ENCODE measurements around the gene NR4A2. TPM values are rescaled to one million over a fixed set of nuclear protein-coding genes. Genes with fewer than 3 reads are reported as not detected.

Gene NR4A2
- polyA plus RNA-seq, 1 experiment = 0.93 TPM

DNA sequence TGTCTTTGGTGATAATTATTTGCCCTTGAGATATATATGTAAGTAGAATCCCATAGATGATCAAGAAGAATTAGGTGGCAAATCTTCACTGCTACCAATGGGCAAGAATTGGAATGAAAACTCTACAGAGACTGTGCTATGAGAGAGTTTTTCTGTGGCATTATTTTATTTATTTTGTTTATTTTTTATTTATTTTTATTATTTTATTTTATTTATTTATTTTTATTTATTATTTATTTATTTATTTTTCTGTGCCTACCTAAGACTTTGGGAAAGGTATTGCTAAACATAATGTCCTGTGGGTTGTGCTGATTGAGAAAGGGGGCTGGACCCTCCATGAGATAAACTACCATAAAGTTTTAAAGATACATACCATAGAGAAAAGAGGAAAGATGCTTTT lies 16.6 kb upstream of the NR4A2 start:
- TF ChIP-seq, protein P1, sequence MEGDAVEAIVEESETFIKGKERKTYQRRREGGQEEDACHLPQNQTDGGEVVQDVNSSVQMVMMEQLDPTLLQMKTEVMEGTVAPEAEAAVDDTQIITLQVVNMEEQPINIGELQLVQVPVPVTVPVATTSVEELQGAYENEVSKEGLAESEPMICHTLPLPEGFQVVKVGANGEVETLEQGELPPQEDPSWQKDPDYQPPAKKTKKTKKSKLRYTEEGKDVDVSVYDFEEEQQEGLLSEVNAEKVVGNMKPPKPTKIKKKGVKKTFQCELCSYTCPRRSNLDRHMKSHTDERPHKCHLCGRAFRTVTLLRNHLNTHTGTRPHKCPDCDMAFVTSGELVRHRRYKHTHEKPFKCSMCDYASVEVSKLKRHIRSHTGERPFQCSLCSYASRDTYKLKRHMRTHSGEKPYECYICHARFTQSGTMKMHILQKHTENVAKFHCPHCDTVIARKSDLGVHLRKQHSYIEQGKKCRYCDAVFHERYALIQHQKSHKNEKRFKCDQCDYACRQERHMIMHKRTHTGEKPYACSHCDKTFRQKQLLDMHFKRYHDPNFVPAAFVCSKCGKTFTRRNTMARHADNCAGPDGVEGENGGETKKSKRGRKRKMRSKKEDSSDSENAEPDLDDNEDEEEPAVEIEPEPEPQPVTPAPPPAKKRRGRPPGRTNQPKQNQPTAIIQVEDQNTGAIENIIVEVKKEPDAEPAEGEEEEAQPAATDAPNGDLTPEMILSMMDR (IDR thresholded peaks at IDR 0.05; ENCODE audit: low read depth, low read length) = no peak
- Histone ChIP-seq H3K4me3 (ENCODE audit: low read depth, low read length) (no peak overlapping the region), H3K27ac (ENCODE audit: low read depth, low read length) (no peak overlapping the region), H3K9me3 (ENCODE audit: control insufficient read depth, insufficient read depth, low read length) (no peaks in the 10 kb centered on the region), H3K27me3 (ENCODE audit: control insufficient read depth, insufficient read depth, low read length) (no peaks in the 10 kb centered on the region)
- DNase-seq (ENCODE audit: low read depth, low spot score) = no peak
- CTCF ChIA-PET = no interaction called here
- POLR2A ChIA-PET = no interaction called here

- no peaks in the 10 kb centered on the region for H3K9me3 ChIP-seq (ENCODE audit: control insufficient read depth, insufficient read depth, low read length)
- POLR2A ChIA-PET = no interaction called here
- TF ChIP-seq, protein P1 (IDR thresholded peaks at IDR 0.05; ENCODE audit: low read depth, low read length) = no peak
- no peak overlapping the region for H3K27ac ChIP-seq (ENCODE audit: low read depth, low read length)
- H3K27me3 ChIP-seq (ENCODE audit: control insufficient read depth, insufficient read depth, low read length) = no peaks in the 10 kb centered on the region
- no peak for DNase-seq (ENCODE audit: low read depth, low spot score)
- CTCF ChIA-PET = interaction anchor here (1.1 kb wide), 1 partner anchor 12 kb away, joined by 12 read pairs; no protein-coding TSS in a partner anchor
- H3K4me3 ChIP-seq (ENCODE audit: low read depth, low read length) = no peak overlapping the region
Observed at GRCh38 chr2:156347431-156347830, 14.9 kb upstream of the NR4A2 start.

GRCh38 chr2:156346731-156347130 lies 14.2 kb upstream of the NR4A2 start:
- no peaks in the 10 kb centered on the region; the same call in 1 of the 2 replicates for H3K9me3 ChIP-seq (ENCODE audit: control insufficient read depth, insufficient read depth, low read length)
- CTCF ChIA-PET = interaction anchor here (1.1 to 1.6 kb wide), 2 partner anchors 9 to 12 kb away, joined by 3 to 4 read pairs; no protein-coding TSS in a partner anchor
- POLR2A ChIA-PET = no interaction called here
- TF ChIP-seq, protein P1 (IDR thresholded peaks at IDR 0.05; ENCODE audit: low read depth, low read length) = no peak
- H3K27ac ChIP-seq (ENCODE audit: low read depth, low read length) = no peak overlapping the region
- no peaks in the 10 kb centered on the region for H3K27me3 ChIP-seq (ENCODE audit: control insufficient read depth, insufficient read depth, low read length)
- no peak for DNase-seq (ENCODE audit: low read depth, low spot score)
- H3K4me3 ChIP-seq (ENCODE audit: low read depth, low read length) = no peak overlapping the region

- CTCF ChIA-PET = interaction anchor here (1.1 to 1.6 kb wide), 2 partner anchors 10 to 11 kb away, joined by 3 to 4 read pairs; no protein-coding TSS in a partner anchor
Observed at GRCh38 chr2:156345582-156345981, 13.1 kb upstream of the NR4A2 start.

DNA sequence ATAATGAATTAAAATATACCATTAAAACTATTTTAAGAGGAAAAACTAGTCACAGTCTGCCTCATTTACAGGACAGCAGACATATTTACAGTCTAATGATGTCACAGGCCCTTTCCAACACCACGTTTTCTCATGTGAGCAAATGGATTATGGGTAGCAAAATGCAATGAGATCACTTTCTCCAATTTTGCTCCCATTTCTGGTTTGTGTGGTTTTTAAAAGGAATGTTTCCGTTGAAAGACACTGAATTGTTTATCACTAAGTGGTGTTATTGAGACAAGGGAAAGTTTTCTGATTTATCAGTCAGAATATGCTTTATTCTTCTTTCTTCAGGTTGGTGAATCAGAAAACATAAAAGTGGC lies 11.4 kb upstream of the NR4A2 start:
- H3K27me3 ChIP-seq (ENCODE audit: control insufficient read depth, insufficient read depth, low read length) = no peaks in the 10 kb centered on the region
- DNase-seq (ENCODE audit: low read depth, low spot score) = no peak
- ChIA-PET CTCF (interaction anchor here (1.8 to 2.6 kb wide), 2 partner anchors 9 to 25 kb away, joined by 4 to 12 read pairs; no protein-coding TSS in a partner anchor), POLR2A (no interaction called here)
- TF ChIP-seq, protein P1 (IDR thresholded peaks at IDR 0.05; ENCODE audit: low read depth, low read length) = no peak
- no peak overlapping the region for H3K27ac ChIP-seq (ENCODE audit: low read depth, low read length)
- H3K4me3 ChIP-seq (ENCODE audit: low read depth, low read length) = no peak overlapping the region
- no peaks in the 10 kb centered on the region; the same call in 1 of the 2 replicates for H3K9me3 ChIP-seq (ENCODE audit: control insufficient read depth, insufficient read depth, low read length)

More at GRCh38 chr2:156345582-156345981, 13.1 kb upstream of the NR4A2 start:
- no peaks in the 10 kb centered on the region for H3K27me3 ChIP-seq (ENCODE audit: control insufficient read depth, insufficient read depth, low read length)
- TF ChIP-seq, protein P1 (IDR thresholded peaks at IDR 0.05; ENCODE audit: low read depth, low read length) = no peak
- no peak overlapping the region for H3K4me3 ChIP-seq (ENCODE audit: low read depth, low read length)
- no peaks in the 10 kb centered on the region; the same call in 1 of the 2 replicates for H3K9me3 ChIP-seq (ENCODE audit: control insufficient read depth, insufficient read depth, low read length)
- POLR2A ChIA-PET = no interaction called here
- H3K27ac ChIP-seq (ENCODE audit: low read depth, low read length) = no peak overlapping the region
- DNase-seq (ENCODE audit: low read depth, low spot score) = no peak
